OCI-LY7 (cell line): ENCODE measurements around the gene BCL3.

ENCODE experiments used
- EZH2phosphoT487 ChIP-seq: fragments of 200-600 bp; sonication (generic); IDR thresholded peaks from 2 replicates; pipeline ENCODE4 v1.6.1; 2018; ENCODE audit warnings: low read depth, borderline replicate concordance, mild to moderate bottlenecking, mixed run types, antibody characterized with exemption, low read length, moderate library complexity, mixed read lengths
- TF ChIP-seq, protein P1 (sequence below): fragments of 200-600 bp; sonication (generic); conservative IDR thresholded peaks from 2 replicates; pipeline ENCODE4 v1.5.1; 2014; ENCODE audit warnings: mild to moderate bottlenecking, antibody characterized with exemption, low read length, moderate library complexity, mixed read lengths

DNA sequence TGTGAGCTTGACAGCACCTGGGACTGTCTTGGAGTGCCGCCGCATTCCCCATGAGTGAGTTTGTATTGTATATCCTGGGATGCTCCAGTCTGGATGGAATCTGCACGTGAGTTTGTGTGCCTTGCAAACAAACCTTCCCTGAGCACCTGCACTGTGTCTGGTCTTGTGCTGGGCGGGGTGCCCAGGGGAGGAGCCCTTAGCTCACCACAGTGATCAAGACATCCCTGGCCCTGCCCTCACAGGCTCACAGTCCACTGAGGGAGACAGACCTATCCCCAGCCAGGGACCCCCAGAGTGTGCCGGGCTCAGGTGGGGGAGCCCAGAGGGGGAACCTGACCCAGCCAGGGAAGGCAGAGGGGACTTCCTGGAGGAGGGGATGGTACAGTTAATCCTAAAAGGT, 58.7 kb downstream of the BCL3 start:
- TF ChIP-seq, protein P1, sequence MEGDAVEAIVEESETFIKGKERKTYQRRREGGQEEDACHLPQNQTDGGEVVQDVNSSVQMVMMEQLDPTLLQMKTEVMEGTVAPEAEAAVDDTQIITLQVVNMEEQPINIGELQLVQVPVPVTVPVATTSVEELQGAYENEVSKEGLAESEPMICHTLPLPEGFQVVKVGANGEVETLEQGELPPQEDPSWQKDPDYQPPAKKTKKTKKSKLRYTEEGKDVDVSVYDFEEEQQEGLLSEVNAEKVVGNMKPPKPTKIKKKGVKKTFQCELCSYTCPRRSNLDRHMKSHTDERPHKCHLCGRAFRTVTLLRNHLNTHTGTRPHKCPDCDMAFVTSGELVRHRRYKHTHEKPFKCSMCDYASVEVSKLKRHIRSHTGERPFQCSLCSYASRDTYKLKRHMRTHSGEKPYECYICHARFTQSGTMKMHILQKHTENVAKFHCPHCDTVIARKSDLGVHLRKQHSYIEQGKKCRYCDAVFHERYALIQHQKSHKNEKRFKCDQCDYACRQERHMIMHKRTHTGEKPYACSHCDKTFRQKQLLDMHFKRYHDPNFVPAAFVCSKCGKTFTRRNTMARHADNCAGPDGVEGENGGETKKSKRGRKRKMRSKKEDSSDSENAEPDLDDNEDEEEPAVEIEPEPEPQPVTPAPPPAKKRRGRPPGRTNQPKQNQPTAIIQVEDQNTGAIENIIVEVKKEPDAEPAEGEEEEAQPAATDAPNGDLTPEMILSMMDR: no peak
- TF ChIP-seq EZH2phosphoT487: no peak
